GM18867 (cell line): ENCODE results near the gene PCDHA1.

Source experiments
- ATAC-seq: cut with Tn5 transposase; IDR thresholded peaks from one replicate; pipeline ENCODE4 v1.9.1; 2021; ENCODE audit warnings: mild to moderate bottlenecking, moderate library complexity; ENCODE audit not compliant: unreplicated experiment

PCDHA1 gene

GRCh38 chr5:141040093-141040770, 254.3 kb downstream of the PCDHA1 start:
- ATAC-seq, result no peak

- peak; percentile 60 for ATAC-seq
Observed at GRCh38 chr5:141040771-141041426, 255.0 kb downstream of the PCDHA1 start.

- ATAC-seq, result no peak
Observed at GRCh38 chr5:141041427-141041785, 255.5 kb downstream of the PCDHA1 start.

GRCh38 chr5:141042555-141042954, 256.6 kb downstream of the PCDHA1 start:
- no peak for ATAC-seq

- no peak for ATAC-seq
Observed at GRCh38 chr5:141050622-141051520, 264.9 kb downstream of the PCDHA1 start, which contains the start of gene PCDHB1. TSS of gene PCDHB1 (plus strand) at chr5:141051374. CDS start at chr5:141051471, 97 bp downstream.

GRCh38 chr5:141051521-141051866, 265.6 kb downstream of the PCDHA1 start:
- ATAC-seq, result no peak
